Femur (tissue), 1 donor: ENCODE data around the gene NEURL1.
"Not testable (repeated sequence)": the region's sequence is repeated elsewhere in the genome, so short reads cannot be mapped to it uniquely, and the experiment has no call there.

Experiments
- DNase-seq: peaks from one replicate; pipeline ENCODE4 v3.0.0-alpha.2; 2017

Gene NEURL1

GRCh38 chr10:103627111-103627892 lies 133.8 kb downstream of the NEURL1 start:
- no peak for DNase-seq

- no peak for DNase-seq
Measured at GRCh38 chr10:103627893-103628292, 134.4 kb downstream of the NEURL1 start.

GRCh38 chr10:103629581-103629980 lies 136.1 kb downstream of the NEURL1 start:
- DNase-seq: no peak

- no peak for DNase-seq
Measured at GRCh38 chr10:103630156-103630555, 136.7 kb downstream of the NEURL1 start.

GRCh38 chr10:103632247-103632642 lies 138.7 kb downstream of the NEURL1 start:
- DNase-seq: no peak

- DNase-seq: not testable (repeated sequence)
Measured at GRCh38 chr10:103632871-103633270, 139.4 kb downstream of the NEURL1 start.

- no peak for DNase-seq
Measured at GRCh38 chr10:103633846-103634245, 140.3 kb downstream of the NEURL1 start.

- DNase-seq: no peak
Measured at GRCh38 chr10:103635580-103635979, 142.1 kb downstream of the NEURL1 start.

GRCh38 chr10:103636492-103636891 lies 143.0 kb downstream of the NEURL1 start:
- no peak for DNase-seq

GRCh38 chr10:103637011-103637410 lies 143.5 kb downstream of the NEURL1 start:
- no peak for DNase-seq

- peak; percentile 91 for DNase-seq
Measured at GRCh38 chr10:103637927-103638557, 144.5 kb downstream of the NEURL1 start.

- no peak for DNase-seq
Measured at GRCh38 chr10:103638948-103639347, 145.4 kb downstream of the NEURL1 start.

- DNase-seq: no peak
Measured at GRCh38 chr10:103640436-103641181, 147.1 kb downstream of the NEURL1 start.

GRCh38 chr10:103641326-103641725 lies 147.8 kb downstream of the NEURL1 start:
- DNase-seq: no peak
